ENCODE results near the gene OPN1MW. TPM values are rescaled to one million over a fixed set of nuclear protein-coding genes. Genes with fewer than 3 reads are reported as not detected.
"Not testable (repeated sequence)": the region's sequence is repeated elsewhere in the genome, so short reads cannot be mapped to it uniquely, and the experiment has no call there.

The OPN1MW gene
- total and polyA plus RNA-seq, 7 experiments from 2014 or later = not detected

- Histone ChIP-seq H3K9me3 (ENCODE audit: control insufficient read depth in 2 of 3, low read length in 3 of 3) (no peaks in the 10 kb centered on the region), H3K4me1 (ENCODE audit: control insufficient read depth in 2 of 2, insufficient read depth in 2 of 2, low read length in 2 of 2) (peaks cover 0 to 7% of the 10 kb centered on the region in 2 donors), H3K36me3 (ENCODE audit: control insufficient read depth in 2 of 3, insufficient read depth in 3 of 3, low read length in 3 of 3) (no peaks in the 10 kb centered on the region), H3K27me3 (ENCODE audit: control insufficient read depth in 2 of 2, insufficient read depth in 2 of 2, low read length in 2 of 2) (no peaks in the 10 kb centered on the region), H3K4me3 (ENCODE audit: low read length) (no peak overlapping the region), H3K27ac (ENCODE audit: low read depth, low read length) (no peak overlapping the region)
- ATAC-seq (no peak), DNase-seq (no peak)
- no peak overlapping the region for H3K27ac Mint-ChIP-seq
- no peaks in the 10 kb centered on the region for H3K27me3 Mint-ChIP-seq
- H3K9me3 Mint-ChIP-seq = no peaks in the 10 kb centered on the region
- H3K4me1 Mint-ChIP-seq = peaks cover 0 to 12% (median 2%) of the 10 kb centered on the region in 7 donors
- H3K4me3 Mint-ChIP-seq = no peak overlapping the region
- no peaks in the 10 kb centered on the region for H3K36me3 Mint-ChIP-seq
- CTCF ChIA-PET = interaction anchor here (1.6 kb wide), 1 partner anchor 166 kb away, joined by 4 read pairs; no protein-coding TSS in a partner anchor
- POLR2A ChIA-PET = no interaction called here
- intact Hi-C loops (cut with micrococcal nuclease) = no loop called here
Observed at GRCh38 chrX:154142386-154142785, 40.0 kb upstream of the OPN1MW start.

- intact Hi-C loops (cut with micrococcal nuclease) = no loop called here
- Histone ChIP-seq H3K9me3 (ENCODE audit: control insufficient read depth in 2 of 3, low read length in 3 of 3) (no peaks in the 10 kb centered on the region), H3K27ac (ENCODE audit: low read depth, low read length) (no peak overlapping the region), H3K36me3 (ENCODE audit: control insufficient read depth in 2 of 3, insufficient read depth in 3 of 3, low read length in 3 of 3) (no peaks in the 10 kb centered on the region), H3K27me3 (ENCODE audit: control insufficient read depth in 2 of 2, insufficient read depth in 2 of 2, low read length in 2 of 2) (no peaks in the 10 kb centered on the region), H3K4me3 (ENCODE audit: low read length) (no peak overlapping the region), H3K4me1 (ENCODE audit: control insufficient read depth in 2 of 2, insufficient read depth in 2 of 2, low read length in 2 of 2) (peaks cover 0 to 5% of the 10 kb centered on the region in 2 donors)
- CTCF ChIA-PET = no interaction called here
- H3K27me3 Mint-ChIP-seq = no peaks in the 10 kb centered on the region
- no peak overlapping the region for H3K4me3 Mint-ChIP-seq
- ATAC-seq = no peak
- peaks cover 0 to 8% (median 2%) of the 10 kb centered on the region in 7 donors for H3K4me1 Mint-ChIP-seq
- H3K27ac Mint-ChIP-seq = peak overlapping the region in 1 of 9 donors; percentile 18
- no peak for DNase-seq
- H3K36me3 Mint-ChIP-seq = no peaks in the 10 kb centered on the region
- POLR2A ChIA-PET = no interaction called here
- no peaks in the 10 kb centered on the region for H3K9me3 Mint-ChIP-seq
Observed at GRCh38 chrX:154142950-154143745, 39.2 kb upstream of the OPN1MW start.

GRCh38 chrX:154144010-154144409 is 38.4 kb upstream of the OPN1MW start, which contains the start of gene OPN1LW:
Gene OPN1LW (plus strand): TSS chrX:154144243. CDS start chrX:154144284, 41 bp downstream.
- POLR2A ChIA-PET; H3K27me3 ChIP-seq (ENCODE audit: control insufficient read depth in 2 of 2, insufficient read depth in 2 of 2, low read length in 2 of 2); intact Hi-C loops (cut with micrococcal nuclease); H3K27me3 Mint-ChIP-seq; H3K27ac ChIP-seq (ENCODE audit: low read depth, low read length); H3K4me1 Mint-ChIP-seq; H3K4me3 Mint-ChIP-seq; H3K9me3 ChIP-seq (ENCODE audit: control insufficient read depth in 2 of 3, low read length in 3 of 3); H3K4me3 ChIP-seq (ENCODE audit: low read length); H3K4me1 ChIP-seq (ENCODE audit: control insufficient read depth in 2 of 2, insufficient read depth in 2 of 2, low read length in 2 of 2); H3K36me3 Mint-ChIP-seq; H3K36me3 ChIP-seq (ENCODE audit: control insufficient read depth in 2 of 3, insufficient read depth in 3 of 3, low read length in 3 of 3); DNase-seq; CTCF ChIA-PET; ATAC-seq; H3K9me3 Mint-ChIP-seq: not testable (repeated sequence)
- H3K27ac Mint-ChIP-seq = peak within 1 kb of the TSS in 1 of 9 donors; percentile 18

GRCh38 chrX:154151030-154151429 is 31.4 kb upstream of the OPN1MW start:
- ATAC-seq; intact Hi-C loops (cut with micrococcal nuclease); H3K36me3 ChIP-seq (ENCODE audit: control insufficient read depth in 2 of 3, insufficient read depth in 3 of 3, low read length in 3 of 3); H3K27ac Mint-ChIP-seq; H3K4me3 ChIP-seq (ENCODE audit: low read length); CTCF ChIA-PET; H3K4me3 Mint-ChIP-seq; H3K9me3 ChIP-seq (ENCODE audit: control insufficient read depth in 2 of 3, low read length in 3 of 3); H3K27me3 ChIP-seq (ENCODE audit: control insufficient read depth in 2 of 2, insufficient read depth in 2 of 2, low read length in 2 of 2); H3K36me3 Mint-ChIP-seq; H3K4me1 ChIP-seq (ENCODE audit: control insufficient read depth in 2 of 2, insufficient read depth in 2 of 2, low read length in 2 of 2); H3K27ac ChIP-seq (ENCODE audit: low read depth, low read length); H3K27me3 Mint-ChIP-seq; H3K9me3 Mint-ChIP-seq; H3K4me1 Mint-ChIP-seq; POLR2A ChIA-PET; DNase-seq: not testable (repeated sequence)

GRCh38 chrX:154156221-154156620 is 26.2 kb upstream of the OPN1MW start:
- H3K4me1 Mint-ChIP-seq; DNase-seq; CTCF ChIA-PET; H3K4me3 Mint-ChIP-seq; ATAC-seq; H3K36me3 Mint-ChIP-seq; H3K27ac Mint-ChIP-seq; H3K27ac ChIP-seq (ENCODE audit: low read depth, low read length); H3K27me3 ChIP-seq (ENCODE audit: control insufficient read depth in 2 of 2, insufficient read depth in 2 of 2, low read length in 2 of 2); POLR2A ChIA-PET; H3K4me3 ChIP-seq (ENCODE audit: low read length); H3K9me3 ChIP-seq (ENCODE audit: control insufficient read depth in 2 of 3, low read length in 3 of 3); H3K9me3 Mint-ChIP-seq; H3K4me1 ChIP-seq (ENCODE audit: control insufficient read depth in 2 of 2, insufficient read depth in 2 of 2, low read length in 2 of 2); intact Hi-C loops (cut with micrococcal nuclease); H3K27me3 Mint-ChIP-seq; H3K36me3 ChIP-seq (ENCODE audit: control insufficient read depth in 2 of 3, insufficient read depth in 3 of 3, low read length in 3 of 3): not testable (repeated sequence)

- intact Hi-C loops (cut with micrococcal nuclease); H3K9me3 ChIP-seq (ENCODE audit: control insufficient read depth in 2 of 3, low read length in 3 of 3); H3K4me1 Mint-ChIP-seq; H3K27ac ChIP-seq (ENCODE audit: low read depth, low read length); H3K27me3 ChIP-seq (ENCODE audit: control insufficient read depth in 2 of 2, insufficient read depth in 2 of 2, low read length in 2 of 2); CTCF ChIA-PET; H3K36me3 ChIP-seq (ENCODE audit: control insufficient read depth in 2 of 3, insufficient read depth in 3 of 3, low read length in 3 of 3); H3K4me3 Mint-ChIP-seq; H3K9me3 Mint-ChIP-seq; ATAC-seq; H3K27me3 Mint-ChIP-seq; H3K4me1 ChIP-seq (ENCODE audit: control insufficient read depth in 2 of 2, insufficient read depth in 2 of 2, low read length in 2 of 2); DNase-seq; H3K36me3 Mint-ChIP-seq; POLR2A ChIA-PET; H3K27ac Mint-ChIP-seq; H3K4me3 ChIP-seq (ENCODE audit: low read length): not testable (repeated sequence)
Observed at GRCh38 chrX:154157207-154157606, 25.2 kb upstream of the OPN1MW start.

- DNase-seq = not testable (repeated sequence)
Observed at GRCh38 chrX:154159345-154159744, 23.1 kb upstream of the OPN1MW start.

More at GRCh38 chrX:154159345-154159744, 23.1 kb upstream of the OPN1MW start:
- H3K27me3 Mint-ChIP-seq; H3K4me3 ChIP-seq (ENCODE audit: low read length); POLR2A ChIA-PET; H3K36me3 Mint-ChIP-seq; H3K27me3 ChIP-seq (ENCODE audit: control insufficient read depth in 2 of 2, insufficient read depth in 2 of 2, low read length in 2 of 2); CTCF ChIA-PET; H3K4me1 ChIP-seq (ENCODE audit: control insufficient read depth in 2 of 2, insufficient read depth in 2 of 2, low read length in 2 of 2); H3K36me3 ChIP-seq (ENCODE audit: control insufficient read depth in 2 of 3, insufficient read depth in 3 of 3, low read length in 3 of 3); H3K4me1 Mint-ChIP-seq; H3K4me3 Mint-ChIP-seq; H3K9me3 Mint-ChIP-seq; H3K27ac ChIP-seq (ENCODE audit: low read depth, low read length); ATAC-seq; H3K27ac Mint-ChIP-seq; H3K9me3 ChIP-seq (ENCODE audit: control insufficient read depth in 2 of 3, low read length in 3 of 3); intact Hi-C loops (cut with micrococcal nuclease): not testable (repeated sequence)

Data from naive thymus-derived CD4-positive, alpha-beta T cell (primary cell).